ENCODE measurements around the gene GATB. TPM values are rescaled to one million over a fixed set of nuclear protein-coding genes. Genes with fewer than 3 reads are reported as not detected.

GATB gene
- total RNA-seq, 1 donor from 2014 or later, result 20.9 TPM

DNA sequence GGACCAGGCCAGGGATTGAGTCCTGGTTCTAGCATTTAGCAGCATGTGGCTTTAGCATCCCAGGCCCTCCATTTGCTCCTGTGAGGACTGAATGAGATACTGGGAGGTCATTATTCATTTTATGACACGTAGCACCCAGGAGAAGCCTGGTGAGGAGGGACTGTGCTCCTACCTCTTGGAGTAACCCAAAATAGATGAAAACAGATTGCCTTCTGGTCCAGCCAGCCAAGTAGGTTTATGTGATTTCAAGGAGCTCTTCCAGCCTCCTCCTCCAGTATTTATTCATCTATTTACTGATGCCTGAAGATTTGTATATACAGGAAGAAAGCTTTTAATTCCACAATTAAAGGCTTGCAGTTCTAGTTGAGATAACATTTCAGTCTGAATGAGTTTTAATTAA is 109.3 kb downstream of the GATB start:
- DNase-seq (ENCODE audit: low read depth), result no peak
- no peak overlapping the region for H3K4me3 ChIP-seq (ENCODE audit: low read depth, low read length)
- TF ChIP-seq, protein P1, sequence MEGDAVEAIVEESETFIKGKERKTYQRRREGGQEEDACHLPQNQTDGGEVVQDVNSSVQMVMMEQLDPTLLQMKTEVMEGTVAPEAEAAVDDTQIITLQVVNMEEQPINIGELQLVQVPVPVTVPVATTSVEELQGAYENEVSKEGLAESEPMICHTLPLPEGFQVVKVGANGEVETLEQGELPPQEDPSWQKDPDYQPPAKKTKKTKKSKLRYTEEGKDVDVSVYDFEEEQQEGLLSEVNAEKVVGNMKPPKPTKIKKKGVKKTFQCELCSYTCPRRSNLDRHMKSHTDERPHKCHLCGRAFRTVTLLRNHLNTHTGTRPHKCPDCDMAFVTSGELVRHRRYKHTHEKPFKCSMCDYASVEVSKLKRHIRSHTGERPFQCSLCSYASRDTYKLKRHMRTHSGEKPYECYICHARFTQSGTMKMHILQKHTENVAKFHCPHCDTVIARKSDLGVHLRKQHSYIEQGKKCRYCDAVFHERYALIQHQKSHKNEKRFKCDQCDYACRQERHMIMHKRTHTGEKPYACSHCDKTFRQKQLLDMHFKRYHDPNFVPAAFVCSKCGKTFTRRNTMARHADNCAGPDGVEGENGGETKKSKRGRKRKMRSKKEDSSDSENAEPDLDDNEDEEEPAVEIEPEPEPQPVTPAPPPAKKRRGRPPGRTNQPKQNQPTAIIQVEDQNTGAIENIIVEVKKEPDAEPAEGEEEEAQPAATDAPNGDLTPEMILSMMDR (conservative IDR thresholded peaks at IDR 0.05; ENCODE audit: low read depth, low read length), result no peak

DNA sequence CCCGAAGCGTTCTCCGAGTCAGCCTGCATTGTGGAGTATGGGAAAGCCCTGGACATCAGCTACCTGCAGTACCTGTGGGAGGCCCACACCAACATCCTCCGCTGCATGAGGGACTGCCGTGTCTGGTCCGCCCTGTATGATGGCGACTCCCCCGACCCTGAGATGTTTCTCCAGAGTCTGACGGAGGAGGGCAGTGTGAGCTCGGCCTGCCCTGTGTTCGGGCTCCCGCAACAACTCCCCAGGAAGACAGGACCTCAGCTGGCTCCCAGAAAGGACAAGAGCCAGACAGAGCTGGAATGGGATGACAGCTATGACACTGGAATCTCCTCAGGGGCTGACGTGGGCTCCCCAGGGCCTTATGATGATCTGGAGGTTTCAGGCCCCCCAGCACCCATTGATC is 111.3 kb downstream of the GATB start:
- TF ChIP-seq, protein P1 (conservative IDR thresholded peaks at IDR 0.05; ENCODE audit: low read depth, low read length), result no peak
- H3K4me3 ChIP-seq (ENCODE audit: low read depth, low read length), result no peak overlapping the region
- DNase-seq (ENCODE audit: low read depth), result no peak

DNA sequence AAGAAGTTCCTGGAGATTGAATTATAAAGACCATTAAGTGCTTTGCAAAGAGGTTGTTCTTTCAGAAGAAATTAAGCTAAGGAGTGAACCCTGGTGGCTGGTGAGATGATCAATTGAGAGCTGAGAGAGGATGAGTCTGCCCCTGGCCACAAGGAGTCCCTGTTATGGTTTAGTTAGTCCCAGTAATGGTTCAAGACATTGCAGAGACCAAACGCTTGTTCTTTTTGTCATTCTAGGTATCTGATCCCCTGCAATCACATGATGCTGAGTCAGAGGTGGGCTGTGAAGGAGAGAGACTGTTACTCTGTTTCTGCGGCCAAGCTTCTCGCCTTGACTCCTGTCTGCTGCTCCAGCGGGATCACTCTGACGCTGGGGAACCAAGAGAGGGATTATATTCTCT is 114.5 kb downstream of the GATB start:
- TF ChIP-seq, protein P1 (conservative IDR thresholded peaks at IDR 0.05; ENCODE audit: low read depth, low read length), result no peak
- no peak for DNase-seq (ENCODE audit: low read depth)
- no peak overlapping the region for H3K4me3 ChIP-seq (ENCODE audit: low read depth, low read length)

DNA sequence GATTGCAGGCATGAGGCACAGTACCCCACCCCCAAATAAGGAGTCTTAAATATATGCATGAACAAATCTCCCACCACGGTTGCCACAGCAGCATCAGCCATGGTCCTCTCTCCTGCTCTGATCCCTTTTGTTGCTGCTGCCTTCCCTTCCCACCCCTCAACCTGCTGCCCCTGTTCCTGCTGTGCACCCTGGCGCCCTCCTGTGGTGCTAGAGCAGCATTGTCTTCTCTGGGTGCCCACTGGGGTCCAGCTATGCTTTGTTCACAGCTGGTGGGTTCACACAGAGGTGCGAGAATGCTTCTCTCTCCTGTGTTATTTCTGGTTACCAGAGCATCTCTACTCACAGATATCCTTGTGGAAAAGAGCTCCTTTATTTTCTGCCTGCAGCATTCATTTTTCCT is 116.2 kb downstream of the GATB start:
- H3K4me3 ChIP-seq (ENCODE audit: low read depth, low read length), result no peak overlapping the region
- no peak for DNase-seq (ENCODE audit: low read depth)
- TF ChIP-seq, protein P1 (conservative IDR thresholded peaks at IDR 0.05; ENCODE audit: low read depth, low read length), result peak; percentile 62

DNA sequence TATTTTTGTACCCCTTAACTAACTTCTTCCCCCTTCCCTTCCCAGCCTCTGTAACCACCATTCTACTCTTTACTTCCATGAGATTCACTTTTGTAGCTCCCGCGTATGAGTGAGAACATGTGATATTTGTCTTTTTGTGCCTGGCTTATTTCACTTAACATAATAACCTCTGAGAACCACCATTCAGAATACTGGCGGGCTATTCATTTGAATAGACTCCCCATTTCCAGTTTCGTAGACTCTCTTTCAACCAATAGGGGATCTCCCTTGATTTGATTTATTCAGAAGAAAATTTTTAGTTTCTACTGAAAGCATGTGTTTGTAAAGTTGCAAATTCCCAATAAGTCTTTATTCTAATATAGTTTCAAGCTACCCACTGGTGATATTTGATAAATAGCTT is 117.2 kb downstream of the GATB start:
- TF ChIP-seq, protein P1 (conservative IDR thresholded peaks at IDR 0.05; ENCODE audit: low read depth, low read length), result no peak

DNA sequence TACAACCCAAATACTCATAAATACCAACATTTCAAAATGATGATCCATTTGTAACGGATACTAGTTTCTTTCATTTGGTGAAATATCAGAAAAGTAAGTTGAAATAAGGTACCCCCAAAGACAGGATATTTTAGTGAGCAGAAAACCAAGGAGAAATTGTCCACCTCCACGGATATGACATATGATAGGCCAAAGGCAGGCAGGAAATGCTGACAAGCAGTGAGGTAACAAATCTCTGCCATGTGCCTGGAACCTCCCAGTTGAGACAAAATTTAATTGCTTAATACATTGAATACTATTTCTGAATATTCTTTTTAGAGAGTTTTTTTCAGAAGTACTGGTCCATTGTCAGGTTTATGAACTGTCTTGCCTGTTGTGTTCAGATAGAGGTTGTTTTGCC is 118.8 kb downstream of the GATB start:
- TF ChIP-seq, protein P1 (conservative IDR thresholded peaks at IDR 0.05; ENCODE audit: low read depth, low read length), result no peak
- H3K4me3 ChIP-seq (ENCODE audit: low read depth, low read length), result no peak overlapping the region

More for the DNA sequence above, 117.2 kb downstream of the GATB start:
- no peak for DNase-seq (ENCODE audit: low read depth)
- H3K4me3 ChIP-seq (ENCODE audit: low read depth, low read length), result no peak overlapping the region

DNA sequence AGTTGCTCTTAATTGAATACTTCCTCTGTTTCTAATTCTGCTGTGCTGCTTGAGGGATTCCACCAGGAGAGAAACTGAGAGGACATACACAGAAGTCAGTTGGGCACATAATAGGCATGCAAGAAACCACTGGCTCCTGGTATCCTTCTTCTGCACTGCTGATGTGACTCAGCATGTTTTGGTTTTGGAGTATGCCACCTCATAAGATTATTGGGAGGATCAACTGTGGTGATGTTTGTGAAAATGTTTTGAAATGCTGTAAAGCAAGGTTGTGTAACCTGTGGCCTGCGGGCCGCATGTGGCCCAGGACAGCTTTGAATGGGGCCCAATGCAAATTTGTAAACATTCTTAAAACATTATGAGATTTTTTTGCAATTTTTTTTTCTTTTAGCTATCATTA is 119.6 kb downstream of the GATB start:
- DNase-seq (ENCODE audit: low read depth), result peak; percentile 12
- TF ChIP-seq, protein P1 (conservative IDR thresholded peaks at IDR 0.05; ENCODE audit: low read depth, low read length), result no peak
- no peak overlapping the region for H3K4me3 ChIP-seq (ENCODE audit: low read depth, low read length)

More for the DNA sequence above, 118.8 kb downstream of the GATB start:
- DNase-seq (ENCODE audit: low read depth), result no peak
